H9 (cell line): Measurements from ENCODE around the gene CTDSPL. TPM values are rescaled to one million over a fixed set of nuclear protein-coding genes. Genes with fewer than 3 reads are reported as not detected.

Experiments
- DNase-seq: peaks from one replicate; pipeline ENCODE4 v3.0.0-alpha.2; 2017
- H2AFZ ChIP-seq: one replicate; pipeline ENCODE4 v1.6.1; 2013; ENCODE audit warnings: mild to moderate bottlenecking, low read length, control low read depth, moderate library complexity
- H2AK5ac ChIP-seq: 2 replicates; pipeline ENCODE4 v1.6.1; 2013; ENCODE audit warnings: low read length, control low read depth, mixed read lengths; ENCODE audit not compliant: insufficient read length
- H2BK120ac ChIP-seq: one replicate; pipeline ENCODE4 v1.6.1; 2013; ENCODE audit warnings: low read depth, mild to moderate bottlenecking, low read length, control low read depth, inconsistent platforms; ENCODE audit not compliant: poor library complexity, severe bottlenecking
- H2BK12ac ChIP-seq: 2 replicates; pipeline ENCODE4 v1.6.1; 2013; ENCODE audit warnings: low read length, control low read depth, mixed read lengths, low read depth; ENCODE audit not compliant: insufficient read length
- H2BK15ac ChIP-seq: 2 replicates; pipeline ENCODE4 v1.6.1; 2013; ENCODE audit warnings: low read depth, low read length, control low read depth
- H2BK20ac ChIP-seq: one replicate; pipeline ENCODE4 v1.6.1; 2013; ENCODE audit warnings: low read depth, mild to moderate bottlenecking, low read length, control low read depth, inconsistent platforms; ENCODE audit not compliant: poor library complexity, severe bottlenecking
- H2BK5ac ChIP-seq: 2 replicates; pipeline ENCODE4 v1.6.1; 2013; ENCODE audit warnings: low read length, control low read depth, mixed read lengths; ENCODE audit not compliant: insufficient read length
- H3K14ac ChIP-seq: 2 replicates; pipeline ENCODE4 v1.6.1; 2013; ENCODE audit warnings: low read length, control low read depth; ENCODE audit not compliant: insufficient read depth
- H3K18ac ChIP-seq: 2 replicates; pipeline ENCODE4 v1.6.1; 2013; ENCODE audit warnings: low read depth, mild to moderate bottlenecking, mixed read lengths, low read length, control low read depth; ENCODE audit not compliant: insufficient read length
- H3K23ac ChIP-seq: 2 replicates; pipeline ENCODE4 v1.6.1; 2013; ENCODE audit warnings: low read length, control low read depth, mixed read lengths, low read depth; ENCODE audit not compliant: insufficient read length
- H3K23me2 ChIP-seq: 2 replicates; pipeline ENCODE4 v1.6.1; 2013; ENCODE audit warnings: low read depth, mild to moderate bottlenecking, mixed read lengths, low read length, control low read depth; ENCODE audit not compliant: insufficient read length, poor library complexity, severe bottlenecking
- H3K27ac ChIP-seq: 2 replicates; pipeline ENCODE4 v1.5.1; 2013; ENCODE audit warnings: low read length, control low read depth, mixed read lengths, low read depth; ENCODE audit not compliant: insufficient read length
- H3K27me3 ChIP-seq: 2 replicates; pipeline ENCODE4 v1.6.1; 2013; ENCODE audit warnings: low read length, control low read depth, inconsistent platforms; ENCODE audit not compliant: insufficient read depth
- H3K4ac ChIP-seq: 2 replicates; pipeline ENCODE4 v1.6.1; 2013; ENCODE audit warnings: low read depth, mild to moderate bottlenecking, control low read depth, inconsistent platforms, low read length, moderate library complexity
- H3K4me1 ChIP-seq: 2 replicates; pipeline ENCODE4 v1.6.1; 2013; ENCODE audit warnings: low read length, control low read depth, inconsistent platforms; ENCODE audit not compliant: insufficient read depth
- H3K4me2 ChIP-seq: 2 replicates; pipeline ENCODE4 v1.6.1; 2013; ENCODE audit warnings: low read length, control low read depth, mixed read lengths; ENCODE audit not compliant: insufficient read length, insufficient read depth
- H3K56ac ChIP-seq: 2 replicates; pipeline ENCODE4 v1.6.1; 2013; ENCODE audit warnings: low read depth, mild to moderate bottlenecking, mixed read lengths, low read length, control low read depth; ENCODE audit not compliant: insufficient read length
- H3K79me1 ChIP-seq: 2 replicates; pipeline ENCODE4 v1.6.1; 2013; ENCODE audit warnings: low read depth, mild to moderate bottlenecking, moderate library complexity, low read length, control low read depth, inconsistent platforms; ENCODE audit not compliant: insufficient read depth, poor library complexity, severe bottlenecking
- H3K79me2 ChIP-seq: 2 replicates; pipeline ENCODE4 v1.6.1; 2013; ENCODE audit warnings: low read length, control low read depth, inconsistent platforms; ENCODE audit not compliant: insufficient read depth
- H3K9ac ChIP-seq: 2 replicates; pipeline ENCODE4 v1.6.1; 2013; ENCODE audit warnings: low read length, control low read depth, mixed read lengths; ENCODE audit not compliant: insufficient read length; ENCODE audit errors: extremely low read depth
- H3K9me3 ChIP-seq: one replicate; pipeline ENCODE4 v1.6.1; 2013; ENCODE audit warnings: low read depth, low read length, inconsistent platforms; ENCODE audit not compliant: control insufficient read depth
- H3T11ph ChIP-seq: one replicate; pipeline ENCODE4 v1.6.1; 2013; ENCODE audit warnings: mild to moderate bottlenecking, low read length, control low read depth, inconsistent platforms
- H4K20me1 ChIP-seq: one replicate; pipeline ENCODE4 v1.6.1; 2013; ENCODE audit not compliant: control insufficient read depth, insufficient read length, insufficient read depth
- H4K5ac ChIP-seq: 2 replicates; pipeline ENCODE4 v1.6.1; 2013; ENCODE audit warnings: low read depth, mild to moderate bottlenecking, mixed read lengths, low read length, control low read depth; ENCODE audit not compliant: insufficient read length
- H4K8ac ChIP-seq: replicated peaks from 2 replicates; pipeline ENCODE4 v1.6.1; 2013; ENCODE audit warnings: low read length, control low read depth, mixed read lengths, low read depth; ENCODE audit not compliant: insufficient read length
- H4K91ac ChIP-seq: 2 replicates; pipeline ENCODE4 v1.6.1; 2013; ENCODE audit warnings: low read depth, mild to moderate bottlenecking, moderate library complexity, mixed read lengths, low read length, control low read depth; ENCODE audit not compliant: insufficient read length
- H3K27ac Mint-ChIP-seq, 3 experiments: 2 replicates in 2 of 3; 3 replicates in 1 of 3; pipeline ENCODE4 v1.8.0; 2020 to 2021; ENCODE audit warnings: mixed read lengths in 3 of 3, mild to moderate bottlenecking in 1 of 3, moderate library complexity in 1 of 3
- H3K27me3 Mint-ChIP-seq: 2 replicates; pipeline ENCODE4 v1.8.0; 2021; ENCODE audit warnings: low read depth, mild to moderate bottlenecking, moderate library complexity, mixed read lengths
- H3K36me3 Mint-ChIP-seq, 3 experiments: 2 replicates in 2 of 3; 3 replicates in 1 of 3; pipeline ENCODE4 v1.8.0; 2020 to 2021; ENCODE audit warnings: low read depth in 3 of 3, mixed read lengths in 3 of 3; ENCODE audit not compliant: insufficient read depth in 1 of 3
- H3K4me1 Mint-ChIP-seq, 2 experiments: 2 replicates each; pipeline ENCODE4 v1.8.0; 2020; ENCODE audit warnings: mixed read lengths in 2 of 2
- H3K4me3 Mint-ChIP-seq, 2 experiments: 2 replicates in 1 of 2; 3 replicates in 1 of 2; pipeline ENCODE4 v1.8.0; 2020 to 2021; ENCODE audit warnings: mild to moderate bottlenecking in 2 of 2, mixed read lengths in 2 of 2, moderate library complexity in 1 of 2
- H3K9me3 Mint-ChIP-seq, 2 experiments: 2 replicates in 1 of 2; 3 replicates in 1 of 2; pipeline ENCODE4 v1.8.0; 2020; ENCODE audit warnings: mild to moderate bottlenecking in 2 of 2, mixed read lengths in 2 of 2, moderate library complexity in 1 of 2
- CTCF ChIP-seq: fragments of 200-600 bp; sonication (generic); conservative IDR thresholded peaks from 3 replicates; pipeline ENCODE4 v1.8.0; 2021; ENCODE audit warnings: antibody characterized with exemption, mild to moderate bottlenecking
- WGBS: extraction: QIAGEN DNeasy Blood & Tissue Kit; methylation state at CpG from one replicate; pipeline ENCODE4 v1.1.7; 2013; ENCODE audit warnings: missing lambda C conversion rate, low lambda C conversion rate, mixed read lengths; ENCODE audit not compliant: insufficient read length; ENCODE audit errors: extremely low coverage; 5-methylcytosine and 5-hydroxymethylcytosine counted together
- total RNA-seq: library from RNA; stranded (reverse); gene quantifications from 2 replicates; pipeline ENCODE4 v1.2.1, GENCODE V29; 2021

CTDSPL gene
- total RNA-seq, 1 experiment from 2014 or later: 20.8 TPM

- no peak overlapping the region for H2BK15ac ChIP-seq
- no peak overlapping the region for H2BK5ac ChIP-seq
- H4K5ac ChIP-seq: no peak overlapping the region
- H3T11ph ChIP-seq: no peak overlapping the region
- H2BK120ac ChIP-seq: no peak overlapping the region
- no peaks in the 10 kb centered on the region for H3K27me3 Mint-ChIP-seq
- H3K36me3 Mint-ChIP-seq: peaks cover 0 to 3% (median 3%) of the 10 kb centered on the region in 3 experiments; a peak in 2 of 7 replicates
- H3K4ac ChIP-seq: no peak overlapping the region
- no peaks in the 10 kb centered on the region for H3K23me2 ChIP-seq
- no peak overlapping the region for H2BK20ac ChIP-seq
- H2BK12ac ChIP-seq: no peak overlapping the region
- H4K91ac ChIP-seq: no peak overlapping the region
- no peaks in the 10 kb centered on the region for H4K20me1 ChIP-seq
- no peak overlapping the region for H3K4me3 Mint-ChIP-seq
- H3K4me2 ChIP-seq: no peak overlapping the region
- H3K27ac Mint-ChIP-seq: no peak overlapping the region
- TF ChIP-seq CTCF: no peak
- H3K9ac ChIP-seq: no peak overlapping the region
- H3K56ac ChIP-seq: no peak overlapping the region
- WGBS: no CpG with 5 or more reads among the region's 2 CpGs
- no peaks in the 10 kb centered on the region for H3K9me3 ChIP-seq
- no peak overlapping the region for H3K23ac ChIP-seq
- H3K4me1 Mint-ChIP-seq: peaks cover 22% of the 10 kb centered on the region in 2 experiments
- no peak for DNase-seq
- no peaks in the 10 kb centered on the region for H3K79me1 ChIP-seq
- no peaks in the 10 kb centered on the region for H3K9me3 Mint-ChIP-seq
- H3K27ac ChIP-seq: no peak overlapping the region
- H3K27me3 ChIP-seq: no peaks in the 10 kb centered on the region
- H3K79me2 ChIP-seq: 0 out of 2 replicates have a peak, but pooled peaks cover 2% of the 10 kb centered on the region
- no peak overlapping the region for H2AFZ ChIP-seq
- H3K14ac ChIP-seq: no peak overlapping the region
- no peak overlapping the region for H2AK5ac ChIP-seq
- peaks cover 3% of the 10 kb centered on the region; the same call in 1 of the 2 replicates for H3K4me1 ChIP-seq
- no peak overlapping the region for H3K18ac ChIP-seq
- H4K8ac ChIP-seq: no peak overlapping the region
These were observed 81.0 kb downstream of the CTDSPL start for GRCh38 chr3:37942646-37943045.
